ENCODE results near the gene CREB1. TPM values are rescaled to one million over a fixed set of nuclear protein-coding genes. Genes with fewer than 3 reads are reported as not detected.

Gene CREB1
- total RNA-seq, 1 experiment from 2014 or later, result 71.3 TPM

GRCh38 chr2:207558079-207558491 lies 28.3 kb downstream of the CREB1 start:
- Mint-ChIP-seq H3K36me3 (ENCODE audit: insufficient read depth, unreplicated experiment) (peaks cover 26% of the 10 kb centered on the region), H3K4me3 (ENCODE audit: unreplicated experiment) (no peak overlapping the region), H3K9me3 (ENCODE audit: unreplicated experiment) (no peaks in the 10 kb centered on the region), H3K27me3 (ENCODE audit: insufficient read depth, unreplicated experiment) (no peaks in the 10 kb centered on the region), H3K27ac (ENCODE audit: low read depth, unreplicated experiment) (peak overlapping the region; percentile 52), H3K4me1 (ENCODE audit: insufficient read depth, unreplicated experiment) (peaks cover 29% of the 10 kb centered on the region)
- intact Hi-C loops (cut with micrococcal nuclease), result loop anchor here (5.0 kb wide), 1 partner anchor 154 kb away; the partner anchor contains the start of gene CCNYL1
- peak; percentile 68 for DNase-seq (ENCODE audit: unreplicated experiment)
- TF ChIP-seq, protein P1, sequence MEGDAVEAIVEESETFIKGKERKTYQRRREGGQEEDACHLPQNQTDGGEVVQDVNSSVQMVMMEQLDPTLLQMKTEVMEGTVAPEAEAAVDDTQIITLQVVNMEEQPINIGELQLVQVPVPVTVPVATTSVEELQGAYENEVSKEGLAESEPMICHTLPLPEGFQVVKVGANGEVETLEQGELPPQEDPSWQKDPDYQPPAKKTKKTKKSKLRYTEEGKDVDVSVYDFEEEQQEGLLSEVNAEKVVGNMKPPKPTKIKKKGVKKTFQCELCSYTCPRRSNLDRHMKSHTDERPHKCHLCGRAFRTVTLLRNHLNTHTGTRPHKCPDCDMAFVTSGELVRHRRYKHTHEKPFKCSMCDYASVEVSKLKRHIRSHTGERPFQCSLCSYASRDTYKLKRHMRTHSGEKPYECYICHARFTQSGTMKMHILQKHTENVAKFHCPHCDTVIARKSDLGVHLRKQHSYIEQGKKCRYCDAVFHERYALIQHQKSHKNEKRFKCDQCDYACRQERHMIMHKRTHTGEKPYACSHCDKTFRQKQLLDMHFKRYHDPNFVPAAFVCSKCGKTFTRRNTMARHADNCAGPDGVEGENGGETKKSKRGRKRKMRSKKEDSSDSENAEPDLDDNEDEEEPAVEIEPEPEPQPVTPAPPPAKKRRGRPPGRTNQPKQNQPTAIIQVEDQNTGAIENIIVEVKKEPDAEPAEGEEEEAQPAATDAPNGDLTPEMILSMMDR (IDR thresholded peaks at IDR 0.05; ENCODE audit: unreplicated experiment), result no peak
- ChIA-PET POLR2A (interaction anchor here (0.8 to 6.0 kb wide), 6 partner anchors 9 to 126 kb away, joined by 3 to 33 read pairs (median 6); partner anchors contain the start of genes CREB1 and METTL21A), CTCF (interaction anchor here (0.7 to 0.8 kb wide), 2 partner anchors 24 to 76 kb away, joined by 3 read pairs; no protein-coding TSS in a partner anchor)
- no TSS peak for BruUV-seq (replicated peaks)

GRCh38 chr2:207561386-207562080 lies 31.8 kb downstream of the CREB1 start:
- Mint-ChIP-seq H3K27me3 (ENCODE audit: insufficient read depth, unreplicated experiment) (no peaks in the 10 kb centered on the region), H3K4me3 (ENCODE audit: unreplicated experiment) (no peak overlapping the region), H3K4me1 (ENCODE audit: insufficient read depth, unreplicated experiment) (peaks cover 25% of the 10 kb centered on the region), H3K27ac (ENCODE audit: low read depth, unreplicated experiment) (peak overlapping the region; percentile 23), H3K36me3 (ENCODE audit: insufficient read depth, unreplicated experiment) (peaks cover 37% of the 10 kb centered on the region), H3K9me3 (ENCODE audit: unreplicated experiment) (no peaks in the 10 kb centered on the region)
- intact Hi-C loops (cut with micrococcal nuclease), result no loop called here
- no peak for DNase-seq (ENCODE audit: unreplicated experiment)
- CTCF ChIA-PET, result no interaction called here
- no TSS peak for BruUV-seq (replicated peaks)
- POLR2A ChIA-PET, result interaction anchor here (0.6 to 1.1 kb wide), 2 partner anchors 27 to 145 kb away, joined by 3 read pairs; no protein-coding TSS in a partner anchor
- TF ChIP-seq, protein P1 (IDR thresholded peaks at IDR 0.05; ENCODE audit: unreplicated experiment), result no peak

GRCh38 chr2:207565736-207566500 lies 36.2 kb downstream of the CREB1 start:
- Mint-ChIP-seq H3K27ac (ENCODE audit: low read depth, unreplicated experiment) (peak overlapping the region; percentile 46), H3K36me3 (ENCODE audit: insufficient read depth, unreplicated experiment) (peaks cover 57% of the 10 kb centered on the region), H3K4me1 (ENCODE audit: insufficient read depth, unreplicated experiment) (no peaks in the 10 kb centered on the region), H3K4me3 (ENCODE audit: unreplicated experiment) (no peak overlapping the region), H3K9me3 (ENCODE audit: unreplicated experiment) (no peaks in the 10 kb centered on the region), H3K27me3 (ENCODE audit: insufficient read depth, unreplicated experiment) (no peaks in the 10 kb centered on the region)
- intact Hi-C loops (cut with micrococcal nuclease), result no loop called here
- BruUV-seq (replicated peaks), result no TSS peak
- no peak for DNase-seq (ENCODE audit: unreplicated experiment)
- CTCF ChIA-PET, result no interaction called here
- POLR2A ChIA-PET, result interaction anchor here (2.6 kb wide), 1 partner anchor 36 kb away, joined by 8 read pairs; the partner anchor contains the start of gene CREB1
- TF ChIP-seq, protein P1 (IDR thresholded peaks at IDR 0.05; ENCODE audit: unreplicated experiment), result no peak

DNA sequence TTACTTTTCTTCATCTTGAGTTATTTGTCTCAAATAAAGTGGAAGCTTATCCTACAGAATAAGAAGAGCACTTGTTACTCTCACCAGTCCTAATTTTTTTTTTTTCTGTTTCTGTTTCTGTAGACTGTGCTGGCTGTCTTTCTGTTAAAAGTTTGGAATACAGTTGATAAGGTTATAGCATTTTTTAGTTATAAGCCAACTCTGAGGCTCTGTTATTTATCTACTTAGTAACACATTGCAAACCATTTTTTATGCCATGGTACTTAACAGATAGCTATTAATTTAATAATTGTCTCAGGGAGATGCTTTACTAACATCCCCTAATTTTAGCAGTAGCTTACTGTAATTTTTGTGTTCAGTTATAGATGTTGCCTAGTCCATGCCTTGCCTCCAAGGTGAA lies 37.9 kb downstream of the CREB1 start:
- CTCF ChIA-PET, result no interaction called here
- Mint-ChIP-seq H3K4me1 (ENCODE audit: insufficient read depth, unreplicated experiment) (no peaks in the 10 kb centered on the region), H3K4me3 (ENCODE audit: unreplicated experiment) (no peak overlapping the region), H3K27ac (ENCODE audit: low read depth, unreplicated experiment) (no peak overlapping the region), H3K9me3 (ENCODE audit: unreplicated experiment) (no peaks in the 10 kb centered on the region), H3K36me3 (ENCODE audit: insufficient read depth, unreplicated experiment) (peaks cover 63% of the 10 kb centered on the region), H3K27me3 (ENCODE audit: insufficient read depth, unreplicated experiment) (no peaks in the 10 kb centered on the region)
- BruUV-seq (replicated peaks), result no TSS peak
- DNase-seq (ENCODE audit: unreplicated experiment), result no peak
- intact Hi-C loops (cut with micrococcal nuclease), result no loop called here
- POLR2A ChIA-PET, result interaction anchor here (0.7 to 1.5 kb wide), 4 partner anchors 10 to 458 kb away, joined by 3 to 6 read pairs (median 4); partner anchors contain the start of gene PLEKHM3
- TF ChIP-seq, protein P1 (IDR thresholded peaks at IDR 0.05; ENCODE audit: unreplicated experiment), result no peak

Data from MCF 10A (cell line).